DND-41 (cell line): ENCODE data around the gene USP48.

Experiments
- ATAC-seq: fragments of 200-7000 bp; cut with Tn5 transposase; 3 replicates; pipeline ENCODE4 v1.9.1; 2021; ENCODE audit warnings: low read depth; ENCODE audit not compliant: insufficient read depth
- DNase-seq: peaks from one replicate; pipeline ENCODE4 v3.0.0-alpha.2; 2020
- H2AFZ ChIP-seq: 2 replicates; pipeline ENCODE4 v1.6.0; 2012; ENCODE audit warnings: low read depth, low read length
- H3K27ac ChIP-seq: 2 replicates; pipeline ENCODE4 v1.5.1; 2012; ENCODE audit warnings: low read length, inconsistent platforms
- H3K27me3 ChIP-seq: fragments of 200-600 bp; sonication (generic); 2 replicates; pipeline ENCODE4 v1.6.0; 2012; ENCODE audit warnings: low read length, mild to moderate bottlenecking, inconsistent platforms; ENCODE audit not compliant: insufficient read depth, poor library complexity
- H3K36me3 ChIP-seq: 2 replicates; pipeline ENCODE4 v1.5.1; 2012; ENCODE audit warnings: low read length, inconsistent platforms; ENCODE audit not compliant: insufficient read depth
- H3K4me1 ChIP-seq: 2 replicates; pipeline ENCODE4 v1.5.1; 2012; ENCODE audit warnings: mild to moderate bottlenecking, low read length; ENCODE audit not compliant: insufficient read depth
- H3K4me2 ChIP-seq: 2 replicates; pipeline ENCODE4 v1.6.0; 2012; ENCODE audit warnings: mild to moderate bottlenecking, moderate library complexity, low read length, inconsistent platforms; ENCODE audit not compliant: insufficient read depth
- H3K4me3 ChIP-seq, 2 experiments: fragments of 200-600 bp in 1 of 2; shearing (Covaris generic) in 1 of 2; 2 replicates each; pipeline ENCODE4 v1.5.1; 2012 to 2016; ENCODE audit warnings: inconsistent platforms in 2 of 2, low read length in 2 of 2, mild to moderate bottlenecking in 2 of 2, low read depth in 1 of 2, moderate library complexity in 1 of 2
- H3K79me2 ChIP-seq: 2 replicates; pipeline ENCODE4 v1.6.0; 2012; ENCODE audit warnings: low read length, inconsistent platforms; ENCODE audit not compliant: insufficient read depth
- H3K9ac ChIP-seq: 2 replicates; pipeline ENCODE4 v1.6.0; 2012; ENCODE audit warnings: low read depth, mild to moderate bottlenecking, inconsistent platforms, low read length, moderate library complexity
- H3K9me3 ChIP-seq: 2 replicates; pipeline ENCODE4 v1.5.1; 2012; ENCODE audit warnings: low read length, moderate library complexity, mild to moderate bottlenecking, inconsistent platforms; ENCODE audit not compliant: insufficient read depth, severe bottlenecking
- H4K20me1 ChIP-seq: 2 replicates; pipeline ENCODE4 v1.6.0; 2012; ENCODE audit warnings: low read length; ENCODE audit not compliant: insufficient read depth
- CTCF ChIP-seq: IDR thresholded peaks from 2 replicates; pipeline ENCODE4 v1.5.1; 2012; ENCODE audit warnings: borderline replicate concordance, low read length, moderate library complexity, mild to moderate bottlenecking; ENCODE audit not compliant: poor library complexity, severe bottlenecking; ENCODE audit errors: extremely low read depth
- EZH2 ChIP-seq: IDR thresholded peaks from 3 replicates; pipeline ENCODE4 v1.6.1; 2012; ENCODE audit warnings: borderline replicate concordance, low read depth, mild to moderate bottlenecking, moderate library complexity, low read length, inconsistent platforms; ENCODE audit not compliant: severe bottlenecking

Gene USP48

DNA sequence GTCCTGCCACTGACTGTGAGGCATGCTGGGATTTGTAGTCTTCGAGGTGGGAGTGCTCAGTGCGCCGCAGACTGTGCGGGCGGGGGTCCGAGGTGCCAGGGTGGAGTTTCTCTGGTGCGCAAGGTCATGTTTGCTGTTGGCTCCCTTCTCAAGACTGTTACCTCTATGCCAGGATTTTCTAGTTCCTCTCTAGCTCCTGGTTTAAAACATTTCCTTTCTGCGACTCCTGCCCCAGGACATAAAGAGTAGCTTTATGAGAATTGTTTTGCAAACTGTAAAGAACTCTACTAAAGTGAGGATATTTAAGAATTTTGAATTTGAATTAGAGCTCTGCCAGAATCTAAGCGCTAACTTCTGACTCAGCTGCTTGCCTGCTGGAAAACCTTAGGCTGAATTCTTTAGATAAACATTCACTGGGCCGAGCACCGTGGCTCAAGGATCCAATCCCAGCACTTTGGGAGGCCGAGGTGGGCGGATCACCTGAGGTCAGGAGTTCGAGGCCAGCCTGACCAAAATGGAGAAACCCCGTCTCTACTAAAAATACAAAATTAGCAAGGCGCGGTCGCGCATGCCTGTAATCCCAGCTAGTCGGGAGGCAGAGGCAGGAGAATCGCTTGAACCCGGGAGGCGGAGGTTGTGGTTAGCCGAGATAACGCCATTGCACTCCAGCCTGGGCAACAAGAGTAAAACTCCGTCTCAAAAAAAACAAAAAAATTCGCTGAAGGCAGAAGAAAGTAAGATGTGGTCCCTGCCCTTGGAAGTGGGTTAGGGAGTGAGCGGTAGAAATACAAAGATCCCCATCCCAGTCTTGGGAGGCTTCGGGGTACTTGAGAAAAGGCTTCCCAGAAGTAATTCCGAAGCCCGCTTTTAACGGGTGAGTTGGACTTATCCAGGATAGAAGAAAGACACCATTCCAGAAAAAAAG, 992 bp upstream of the USP48 start:
- Histone ChIP-seq H3K4me1 (peaks cover 30% of the 10 kb centered on the region), H3K9me3 (no peaks in the 10 kb centered on the region), H3K4me3 (peak overlapping the region; percentile 80 to 94; a peak in 3 of 4 replicates), H2AFZ (peak overlapping the region; percentile 90), H3K79me2 (peaks cover 43% of the 10 kb centered on the region), H4K20me1 (peaks cover 26% of the 10 kb centered on the region; the same call in 1 of the 2 replicates), H3K27ac (peak overlapping the region; percentile 95), H3K27me3 (no peaks in the 10 kb centered on the region), H3K4me2 (peak overlapping the region; percentile 71), H3K9ac (peak overlapping the region; percentile 86), H3K36me3 (peaks cover 5% of the 10 kb centered on the region; the same call in 1 of the 2 replicates)
- ATAC-seq (peak; percentile 92), DNase-seq (peak; percentile 94)
- TF ChIP-seq CTCF (no peak), EZH2 (no peak)

DNA sequence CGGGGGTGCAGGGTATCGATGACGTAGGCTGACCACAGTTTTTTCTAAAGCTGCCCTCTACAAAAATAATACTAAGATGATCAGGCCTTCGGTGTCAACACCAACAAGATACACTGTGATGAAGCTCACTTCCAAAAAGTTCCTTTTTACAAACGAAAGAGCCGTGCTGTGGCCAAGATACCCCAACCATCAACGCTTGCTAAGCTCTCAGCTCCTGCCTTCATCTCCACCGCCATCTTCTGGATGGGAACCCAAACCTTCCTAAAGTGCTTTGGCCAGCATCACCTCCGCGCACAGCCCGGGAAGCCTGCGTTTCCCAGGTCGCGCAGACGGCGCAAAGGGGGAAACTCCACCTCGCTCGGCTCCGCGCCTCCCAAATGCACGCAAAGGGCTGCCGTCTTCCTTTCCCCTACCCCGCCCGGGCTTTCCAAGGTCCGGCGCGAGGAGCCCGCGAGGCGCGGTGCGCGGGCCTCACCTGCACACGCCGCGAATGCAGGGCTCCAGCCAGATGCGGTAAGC, 541 bp downstream of the USP48 start:
- H3K9ac ChIP-seq = peak overlapping the region; percentile 86
- H4K20me1 ChIP-seq = peaks cover 37% of the 10 kb centered on the region; the same call in 1 of the 2 replicates
- peak overlapping the region; percentile 90 for H2AFZ ChIP-seq
- ATAC-seq (peak; percentile 16), DNase-seq (peak; percentile 48)
- peak overlapping the region; percentile 95 for H3K27ac ChIP-seq
- peak overlapping the region; percentile 80 to 94 for H3K4me3 ChIP-seq
- peaks cover 5% of the 10 kb centered on the region; the same call in 1 of the 2 replicates for H3K36me3 ChIP-seq
- peaks cover 30% of the 10 kb centered on the region for H3K4me1 ChIP-seq
- H3K4me2 ChIP-seq = peak overlapping the region; percentile 71
- H3K79me2 ChIP-seq = peaks cover 58% of the 10 kb centered on the region
- TF ChIP-seq CTCF (peak; percentile 52), EZH2 (no peak)
- H3K27me3 ChIP-seq = no peaks in the 10 kb centered on the region
- H3K9me3 ChIP-seq = no peaks in the 10 kb centered on the region

DNA sequence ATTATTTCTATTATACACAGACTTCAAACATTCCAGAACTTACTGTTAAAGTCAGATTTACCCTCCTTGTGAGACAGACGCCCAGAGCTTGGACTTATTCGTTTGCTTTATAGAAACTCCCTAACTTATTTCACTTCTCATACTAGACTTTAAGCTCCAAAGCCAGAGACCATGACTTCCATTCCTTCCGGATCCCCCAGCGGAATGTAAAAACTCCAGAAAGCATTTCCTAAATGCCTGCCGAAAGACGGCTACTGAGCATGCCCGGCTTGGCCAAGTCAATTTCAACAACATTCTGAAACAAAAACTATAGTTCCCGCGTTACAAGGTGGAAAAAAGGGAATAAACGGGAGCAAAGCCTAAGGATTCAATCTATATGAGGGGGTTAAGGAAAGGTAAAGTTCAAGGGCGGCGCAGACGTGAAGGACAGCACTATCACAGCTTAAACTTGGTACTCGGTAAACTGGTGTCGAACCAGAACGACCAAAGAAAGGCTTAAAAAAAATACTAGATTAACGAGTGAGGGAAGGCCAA, 1.1 kb downstream of the USP48 start:
- Histone ChIP-seq H3K36me3 (peaks cover 7% of the 10 kb centered on the region; the same call in 1 of the 2 replicates), H3K9me3 (no peaks in the 10 kb centered on the region), H3K4me1 (peaks cover 30% of the 10 kb centered on the region), H3K4me3 (peak overlapping the region; percentile 80 to 94), H4K20me1 (peaks cover 42% of the 10 kb centered on the region; the same call in 1 of the 2 replicates), H3K9ac (peak overlapping the region; percentile 86), H3K27me3 (no peaks in the 10 kb centered on the region), H2AFZ (peak overlapping the region; percentile 90; the same call in 1 of the 2 replicates), H3K79me2 (peaks cover 63% of the 10 kb centered on the region), H3K27ac (peak overlapping the region; percentile 95), H3K4me2 (peak overlapping the region; percentile 71)
- no peak for TF ChIP-seq EZH2
- no peak for TF ChIP-seq CTCF
- DNase-seq = no peak
- no peak for ATAC-seq
